SK-N-SH treated with all-trans-retinoic acid at 6 μM for 48 hours (cell line): ENCODE data around the gene CDK11A.
"Not testable (repeated sequence)": the region's sequence is repeated elsewhere in the genome, so short reads cannot be mapped to it uniquely, and the experiment has no call there.

Experiments used
- BACH2 ChIP-seq: fragments of 250-450 bp; sonication (Bioruptor Pico); IDR thresholded peaks from 2 replicates; pipeline ENCODE4 v1.9.0; 2021; ENCODE audit warnings: mild to moderate bottlenecking, borderline replicate concordance
- CREB5 ChIP-seq: fragments of 250-450 bp; sonication (Bioruptor Pico); IDR thresholded peaks from 2 replicates; pipeline ENCODE4 v1.5.1; 2020; ENCODE audit warnings: low read depth, mild to moderate bottlenecking, moderate library complexity
- CSDC2 ChIP-seq: fragments of 250-450 bp; sonication (Bioruptor Pico); IDR thresholded peaks from 2 replicates; pipeline ENCODE4 v1.5.0; 2020; ENCODE audit warnings: mild to moderate bottlenecking, moderate library complexity
- CSRNP3 ChIP-seq: fragments of 250-450 bp; sonication (Bioruptor Pico); IDR thresholded peaks from 2 replicates; pipeline ENCODE4 v1.5.1; 2021; ENCODE audit warnings: mild to moderate bottlenecking, moderate library complexity
- ESRRG ChIP-seq: fragments of 250-450 bp; sonication (Bioruptor Pico); IDR thresholded peaks from 2 replicates; pipeline ENCODE4 v1.6.1; 2021; ENCODE audit warnings: mild to moderate bottlenecking
- PATZ1 ChIP-seq: fragments of 250-450 bp; sonication (Bioruptor Pico); IDR thresholded peaks from 2 replicates; pipeline ENCODE4 v1.8.0; 2020; ENCODE audit warnings: mild to moderate bottlenecking, moderate library complexity, borderline replicate concordance
- RARB ChIP-seq: fragments of 250-450 bp; sonication (Bioruptor Pico); IDR thresholded peaks from 2 replicates; pipeline ENCODE4 v1.8.0; 2021; ENCODE audit warnings: mild to moderate bottlenecking, moderate library complexity
- TSHZ2 ChIP-seq: fragments of 250-450 bp; sonication (Bioruptor Pico); IDR thresholded peaks from 2 replicates; pipeline ENCODE4 v1.5.0; 2020; ENCODE audit warnings: mild to moderate bottlenecking, moderate library complexity
- ZFP3 ChIP-seq: fragments of 250-450 bp; sonication (Bioruptor Pico); IDR thresholded peaks from 2 replicates; pipeline ENCODE4 v1.5.0; 2020; ENCODE audit warnings: mild to moderate bottlenecking, moderate library complexity
- ZFP30 ChIP-seq: fragments of 450-650 bp; formaldehyde crosslinking; IDR thresholded peaks from 2 replicates; pipeline ENCODE4 v1.5.0; 2022; ENCODE audit warnings: mild to moderate bottlenecking, moderate library complexity
- ZNF565 ChIP-seq: fragments of 450-650 bp; formaldehyde crosslinking; conservative IDR thresholded peaks from 2 replicates; pipeline ENCODE4 v1.5.0; 2020; ENCODE audit warnings: low read depth, mild to moderate bottlenecking, moderate library complexity

- TF ChIP-seq CSRNP3 (CRISPR knock-in tag); RARB (CRISPR knock-in tag); PATZ1 (CRISPR knock-in tag); CSDC2; ZFP3; CREB5 (CRISPR knock-in tag); TSHZ2; ESRRG (CRISPR knock-in tag); BACH2 (CRISPR knock-in tag); ZNF565 (CRISPR knock-in tag); ZFP30: not testable (repeated sequence)
These were observed 23.6 kb downstream of the CDK11A start for GRCh38 chr1:1700557-1700956.
